ENCODE data around the gene GSTT4.

GRCh38 chr22:24008022-24008283 is 2.7 kb upstream of the GSTT4 start:
- TF ChIP-seq GATA2 (CRISPR knock-in tag; IDR thresholded peaks at IDR 0.05): no peak
- TF ChIP-seq MAX (IDR thresholded peaks at IDR 0.05; ENCODE audit: low read depth): no peak
